Measurements from ENCODE around the gene EIF5A. TPM values are rescaled to one million over a fixed set of nuclear protein-coding genes. Genes with fewer than 3 reads are reported as not detected.

Gene EIF5A
- total and polyA plus RNA-seq, 2 experiments from 2014 or later: 267 to 693 TPM

- Histone ChIP-seq H3K27ac (peak overlapping the region; percentile 92), H2AFZ (no peak overlapping the region), H3K4me2 (peak overlapping the region; percentile 91), H3K79me2 (peaks cover 17% of the 10 kb centered on the region), H3K4me1 (ENCODE audit: insufficient read depth) (peaks cover 10% of the 10 kb centered on the region), H3K4me3 (no peak overlapping the region), H3K27me3 (no peaks in the 10 kb centered on the region), H3K36me3 (replicated peaks; ENCODE audit: insufficient read depth, low read depth) (no peaks in the 10 kb centered on the region), H4K20me1 (ENCODE audit: insufficient read depth, poor library complexity, severe bottlenecking) (no peaks in the 10 kb centered on the region), H3K9me2 (replicated peaks; ENCODE audit: insufficient read depth) (no peaks in the 10 kb centered on the region), H3K9me3 (ENCODE audit: low read depth) (no peaks in the 10 kb centered on the region)
- WGBS (ENCODE audit: low lambda C conversion rate, missing lambda C conversion rate): 100% methylated on average over 1 of the region's 1 CpG
- TF ChIP-seq CTCF (IDR thresholded peaks at IDR 0.05; ENCODE audit: poor library complexity) (no peak), EZH2 (IDR thresholded peaks at IDR 0.05; ENCODE audit: borderline replicate concordance) (no peak)
- DNase-seq (ENCODE audit: low spot score): no peak
Measured at GRCh38 chr17:7328009-7328408, 20.6 kb downstream of the EIF5A start.

GRCh38 chr17:7328840-7329373 lies 21.5 kb downstream of the EIF5A start, which contains the start of gene NEURL4:
TSS of gene NEURL4 (minus strand) at chr17:7329335. CDS start at chr17:7329312, 23 bp downstream.
- no peaks in the 10 kb centered on the region for H3K9me3 ChIP-seq (ENCODE audit: low read depth)
- H4K20me1 ChIP-seq (ENCODE audit: insufficient read depth, poor library complexity, severe bottlenecking): no peaks in the 10 kb centered on the region
- peak within 1 kb of the TSS; percentile 48 for H3K4me3 ChIP-seq
- H3K4me1 ChIP-seq (ENCODE audit: insufficient read depth): peaks cover 10% of the 10 kb centered on the region
- H3K9me2 ChIP-seq (replicated peaks; ENCODE audit: insufficient read depth): no peaks in the 10 kb centered on the region
- H3K36me3 ChIP-seq (replicated peaks; ENCODE audit: insufficient read depth, low read depth): no peaks in the 10 kb centered on the region
- TF ChIP-seq EZH2 (IDR thresholded peaks at IDR 0.05; ENCODE audit: borderline replicate concordance) (no peak), CTCF (IDR thresholded peaks at IDR 0.05; ENCODE audit: poor library complexity) (no peak), EZH2phosphoT487 (IDR thresholded peaks at IDR 0.05; ENCODE audit: low read depth, severe bottlenecking, unreplicated experiment) (no peak)
- peaks cover 17% of the 10 kb centered on the region for H3K79me2 ChIP-seq
- H2AFZ ChIP-seq: peak within 1 kb of the TSS; percentile 54
- no peaks in the 10 kb centered on the region for H3K27me3 ChIP-seq
- DNase-seq (ENCODE audit: low spot score): no peak
- WGBS (ENCODE audit: low lambda C conversion rate, missing lambda C conversion rate): under 1% methylated on average over 44 of the region's 50 CpGs
- peak within 1 kb of the TSS; percentile 91 for H3K4me2 ChIP-seq
- peak within 1 kb of the TSS; percentile 92 for H3K27ac ChIP-seq

- peaks cover 17% of the 10 kb centered on the region for H3K79me2 ChIP-seq
- TF ChIP-seq EZH2 (IDR thresholded peaks at IDR 0.05; ENCODE audit: borderline replicate concordance) (no peak), EZH2phosphoT487 (IDR thresholded peaks at IDR 0.05; ENCODE audit: low read depth, severe bottlenecking, unreplicated experiment) (no peak), CTCF (IDR thresholded peaks at IDR 0.05; ENCODE audit: poor library complexity) (no peak)
- H3K4me1 ChIP-seq (ENCODE audit: insufficient read depth): peaks cover 10% of the 10 kb centered on the region
- H3K4me3 ChIP-seq: peak overlapping the region; percentile 48
- H3K9me2 ChIP-seq (replicated peaks; ENCODE audit: insufficient read depth): no peaks in the 10 kb centered on the region
- whole genome bisulfite sequencing (ENCODE audit: low lambda C conversion rate, missing lambda C conversion rate): 2% methylated on average over 43 of the region's 43 CpGs
- no peaks in the 10 kb centered on the region for H3K9me3 ChIP-seq (ENCODE audit: low read depth)
- no peaks in the 10 kb centered on the region for H3K27me3 ChIP-seq
- H2AFZ ChIP-seq: peak overlapping the region; percentile 54
- H3K36me3 ChIP-seq (replicated peaks; ENCODE audit: insufficient read depth, low read depth): no peaks in the 10 kb centered on the region
- no peaks in the 10 kb centered on the region for H4K20me1 ChIP-seq (ENCODE audit: insufficient read depth, poor library complexity, severe bottlenecking)
- DNase-seq (ENCODE audit: low spot score): peak; percentile 99
- peak overlapping the region; percentile 91 for H3K4me2 ChIP-seq
- peak overlapping the region; percentile 92 for H3K27ac ChIP-seq
Measured at GRCh38 chr17:7329374-7329996, 22.1 kb downstream of the EIF5A start.

All from hepatocyte (in vitro differentiated cells).